GM12891 (cell line): Measurements from ENCODE around the gene CST3.

Experiments
- POLR2A ChIP-seq: IDR thresholded peaks from 2 replicates; pipeline ENCODE4 v1.6.1; 2011; ENCODE audit warnings: low read depth, low read length, control low read depth
- POLR2AphosphoS5 ChIP-seq: IDR thresholded peaks from 2 replicates; pipeline ENCODE4 v1.6.1; 2011; ENCODE audit warnings: low read depth, low read length, control low read depth
- TAF1 ChIP-seq: IDR thresholded peaks from 2 replicates; pipeline ENCODE4 v1.6.1; 2011; ENCODE audit warnings: low read depth, low read length, control low read depth

GRCh38 chr20:23629017-23629541 lies 8.7 kb downstream of the CST3 start:
- TF ChIP-seq POLR2A: no peak
- TF ChIP-seq POLR2AphosphoS5: no peak
- no peak for TF ChIP-seq TAF1
